PFSK-1 (cell line): ENCODE data around the gene WDR45.
A peak's percentile ranks its signal among the peaks of the same experiment; 100 is the strongest.

Source experiments
- FOXP2 ChIP-seq: optimal IDR thresholded peaks from 2 replicates; pipeline ENCODE3; 2011; ENCODE audit warnings: borderline replicate concordance, control low read depth, inconsistent platforms; ENCODE audit not compliant: insufficient read depth; ENCODE audit errors: extremely low read length, extremely low read depth
- POLR2AphosphoS5 ChIP-seq: IDR thresholded peaks from 2 replicates; pipeline ENCODE4 v1.6.1; 2012; ENCODE audit warnings: low read depth, mild to moderate bottlenecking, control low read depth, low read length, moderate library complexity
- SIN3A ChIP-seq: IDR thresholded peaks from 2 replicates; pipeline ENCODE4 v1.6.1; 2012; ENCODE audit warnings: mild to moderate bottlenecking, low read length, moderate library complexity, borderline replicate concordance; ENCODE audit not compliant: insufficient read depth
- TAF1 ChIP-seq: IDR thresholded peaks from 2 replicates; pipeline ENCODE4 v1.6.1; 2012; ENCODE audit warnings: low read length, control low read depth, borderline replicate concordance; ENCODE audit not compliant: insufficient read depth
- TF ChIP-seq, protein P1 (sequence below), 2 experiments: IDR thresholded peaks; 2 replicates each; pipeline versions ENCODE4 v1.6.1 to v1.8.0; 2011 to 2012; ENCODE audit warnings: low read depth in 2 of 2, low read length in 2 of 2, control low read depth in 1 of 2, inconsistent platforms in 1 of 2, mild to moderate bottlenecking in 1 of 2, moderate library complexity in 1 of 2; ENCODE audit not compliant: insufficient read depth in 1 of 2

Gene WDR45

DNA sequence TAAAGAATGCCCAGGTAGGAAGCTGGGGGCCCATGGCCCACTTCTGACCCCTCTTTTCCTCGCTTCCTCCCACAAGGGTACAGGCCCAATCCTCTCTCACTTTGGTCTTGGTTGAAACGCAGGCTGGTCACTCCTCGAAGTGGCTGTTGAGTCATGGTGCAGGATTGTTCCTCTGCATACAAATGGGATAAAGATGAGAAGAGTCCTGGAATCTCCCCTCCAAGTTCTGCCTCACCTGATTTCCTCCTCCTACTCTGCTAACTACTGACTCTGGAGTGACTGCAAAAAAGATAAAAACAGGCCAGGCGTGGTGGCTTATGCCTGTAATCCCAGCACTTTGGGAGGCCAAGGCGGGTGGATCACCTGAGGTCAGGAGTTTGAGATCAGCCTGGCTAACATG, 1.7 kb downstream of the WDR45 start:
- TF ChIP-seq TAF1 (no peak), FOXP2 (no peak), POLR2AphosphoS5 (no peak), SIN3A (no peak)
- TF ChIP-seq, protein P1, sequence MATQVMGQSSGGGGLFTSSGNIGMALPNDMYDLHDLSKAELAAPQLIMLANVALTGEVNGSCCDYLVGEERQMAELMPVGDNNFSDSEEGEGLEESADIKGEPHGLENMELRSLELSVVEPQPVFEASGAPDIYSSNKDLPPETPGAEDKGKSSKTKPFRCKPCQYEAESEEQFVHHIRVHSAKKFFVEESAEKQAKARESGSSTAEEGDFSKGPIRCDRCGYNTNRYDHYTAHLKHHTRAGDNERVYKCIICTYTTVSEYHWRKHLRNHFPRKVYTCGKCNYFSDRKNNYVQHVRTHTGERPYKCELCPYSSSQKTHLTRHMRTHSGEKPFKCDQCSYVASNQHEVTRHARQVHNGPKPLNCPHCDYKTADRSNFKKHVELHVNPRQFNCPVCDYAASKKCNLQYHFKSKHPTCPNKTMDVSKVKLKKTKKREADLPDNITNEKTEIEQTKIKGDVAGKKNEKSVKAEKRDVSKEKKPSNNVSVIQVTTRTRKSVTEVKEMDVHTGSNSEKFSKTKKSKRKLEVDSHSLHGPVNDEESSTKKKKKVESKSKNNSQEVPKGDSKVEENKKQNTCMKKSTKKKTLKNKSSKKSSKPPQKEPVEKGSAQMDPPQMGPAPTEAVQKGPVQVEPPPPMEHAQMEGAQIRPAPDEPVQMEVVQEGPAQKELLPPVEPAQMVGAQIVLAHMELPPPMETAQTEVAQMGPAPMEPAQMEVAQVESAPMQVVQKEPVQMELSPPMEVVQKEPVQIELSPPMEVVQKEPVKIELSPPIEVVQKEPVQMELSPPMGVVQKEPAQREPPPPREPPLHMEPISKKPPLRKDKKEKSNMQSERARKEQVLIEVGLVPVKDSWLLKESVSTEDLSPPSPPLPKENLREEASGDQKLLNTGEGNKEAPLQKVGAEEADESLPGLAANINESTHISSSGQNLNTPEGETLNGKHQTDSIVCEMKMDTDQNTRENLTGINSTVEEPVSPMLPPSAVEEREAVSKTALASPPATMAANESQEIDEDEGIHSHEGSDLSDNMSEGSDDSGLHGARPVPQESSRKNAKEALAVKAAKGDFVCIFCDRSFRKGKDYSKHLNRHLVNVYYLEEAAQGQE (IDR thresholded peaks at IDR 0.05; ENCODE audit: insufficient read depth in 1 of 2, low read depth in 2 of 2, low read length in 2 of 2) = no peak

DNA sequence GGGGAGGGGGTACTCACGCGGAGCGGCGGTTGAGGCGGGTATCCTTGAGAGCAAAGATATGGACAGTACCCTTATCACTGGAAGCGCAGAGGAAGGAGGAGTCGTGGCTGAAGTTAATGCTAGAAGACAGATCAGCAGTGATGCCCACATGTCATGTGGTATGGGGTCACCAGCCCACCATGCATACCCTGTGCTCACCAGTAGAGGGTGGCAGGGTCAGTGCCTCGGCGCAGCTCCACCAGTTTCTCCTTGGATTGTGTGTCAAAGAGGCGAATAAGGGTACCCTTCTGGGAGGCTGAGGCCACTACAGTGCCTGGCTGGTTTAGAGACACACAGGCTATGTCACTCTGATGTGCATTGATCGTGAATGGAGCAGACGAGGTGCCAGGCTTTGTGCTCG, 4.3 kb downstream of the WDR45 start:
- TF ChIP-seq FOXP2 (no peak), SIN3A (no peak), TAF1 (no peak), POLR2AphosphoS5 (no peak)
- TF ChIP-seq, protein P1 (IDR thresholded peaks at IDR 0.05; ENCODE audit: insufficient read depth in 1 of 2, low read depth in 2 of 2, low read length in 2 of 2) = no peak

DNA sequence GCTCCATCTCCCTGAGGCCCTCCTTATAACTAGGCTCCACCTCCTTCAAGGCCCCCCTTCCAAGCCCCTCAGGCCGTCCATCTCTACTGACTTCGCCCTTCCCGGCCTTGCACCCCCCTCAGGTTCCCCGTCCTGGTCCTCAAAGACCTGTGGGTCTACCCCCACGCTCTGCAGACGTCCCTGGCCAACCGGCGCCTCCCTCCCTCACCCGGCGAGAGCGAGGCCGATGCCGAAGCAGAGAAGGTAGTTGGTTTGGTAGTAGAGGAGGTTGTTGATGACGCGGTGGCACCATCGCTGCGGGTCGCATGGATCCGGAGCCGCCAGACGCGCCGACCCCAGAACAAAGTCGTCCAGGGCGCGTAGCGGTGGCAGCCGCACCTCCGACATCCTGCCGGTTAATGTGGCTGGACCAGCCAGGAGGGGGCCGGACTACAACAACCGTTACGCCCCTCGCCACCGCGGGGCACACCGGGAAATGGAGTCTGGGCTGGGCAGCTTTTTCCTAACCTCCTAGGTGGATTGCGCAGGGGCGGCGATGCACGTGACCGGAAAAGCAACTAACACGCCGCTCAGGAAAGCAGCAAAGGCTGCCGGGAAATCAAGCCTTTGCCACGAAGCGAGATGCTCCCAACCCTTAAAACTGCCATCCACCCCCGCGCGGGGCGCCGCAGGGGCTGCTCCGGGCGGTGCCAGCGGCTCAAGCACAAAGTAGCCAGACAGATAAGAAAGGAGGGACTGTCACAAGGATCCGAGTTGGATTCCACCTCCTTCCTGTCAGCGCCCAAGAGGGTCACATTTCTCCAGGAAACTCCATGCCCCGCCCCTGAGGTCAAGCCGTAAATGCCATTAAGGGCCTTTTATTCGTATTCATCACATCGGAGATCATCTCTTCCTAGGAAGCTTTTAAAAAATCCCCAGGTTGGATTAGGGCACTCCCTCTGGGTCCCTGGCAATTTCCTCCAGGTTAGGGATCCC, 5.8 kb downstream of the WDR45 start, which contains the start of gene PRAF2:
TSS of gene PRAF2 (minus strand) at position 402 of the 975 bp plus-strand sequence. CDS start at position 387, 15 bp downstream.
- no peak for TF ChIP-seq FOXP2
- TF ChIP-seq TAF1 = peak; percentile 69; the same call in 1 of the 2 replicates
- peak; percentile 70 for TF ChIP-seq POLR2AphosphoS5
- TF ChIP-seq, protein P1 (IDR thresholded peaks at IDR 0.05; ENCODE audit: insufficient read depth in 1 of 2, low read depth in 2 of 2, low read length in 2 of 2) = no peak
- peak; percentile 48; the same call in 1 of the 2 replicates for TF ChIP-seq SIN3A

DNA sequence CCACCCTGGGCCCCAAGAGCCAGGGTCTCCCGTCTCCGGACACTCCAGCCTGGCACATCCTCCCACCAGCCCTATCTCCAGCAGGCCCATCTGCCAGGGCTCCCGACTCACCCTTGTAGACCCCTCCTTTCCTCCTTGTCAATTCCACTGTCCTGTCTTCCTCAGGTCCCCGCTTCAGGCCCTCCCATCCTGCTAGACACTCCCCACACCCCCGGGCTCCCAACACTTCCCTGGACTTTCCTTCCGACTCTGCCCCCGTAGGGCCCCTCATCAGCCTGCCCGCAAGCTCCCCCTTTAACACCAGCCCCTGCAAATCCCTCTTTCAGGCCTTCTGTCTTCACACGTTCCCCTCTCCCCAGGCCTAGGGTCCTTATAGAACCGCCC, 7.0 kb downstream of the WDR45 start:
- TF ChIP-seq, protein P1 (IDR thresholded peaks at IDR 0.05; ENCODE audit: insufficient read depth in 1 of 2, low read depth in 2 of 2, low read length in 2 of 2) = no peak
- TF ChIP-seq POLR2AphosphoS5 (no peak), SIN3A (no peak), FOXP2 (no peak), TAF1 (no peak)
